Measurements from ENCODE around the gene SLC23A2. TPM values are rescaled to one million over a fixed set of nuclear protein-coding genes. Genes with fewer than 3 reads are reported as not detected.
"Not testable (repeated sequence)": the region's sequence is repeated elsewhere in the genome, so short reads cannot be mapped to it uniquely, and the experiment has no call there.

SLC23A2 gene
- total RNA-seq, 2 experiments from 2014 or later = 18.1 to 20.6 TPM

- Mint-ChIP-seq H3K4me3 (no peak overlapping the region), H3K27ac (no peak overlapping the region)
- CTCF ChIA-PET = interaction anchor here (0.6 to 1.5 kb wide), 3 partner anchors 18 to 272 kb away, joined by 3 to 4 read pairs (median 3); no protein-coding TSS in a partner anchor
Observed at GRCh38 chr20:5030348-5031205, 29.3 kb upstream of the SLC23A2 start.

GRCh38 chr20:5028258-5029059, 27.1 kb upstream of the SLC23A2 start:
- H3K27ac Mint-ChIP-seq; CTCF ChIA-PET; DNase-seq; H3K4me3 Mint-ChIP-seq; H3K9me3 Mint-ChIP-seq; H3K4me1 Mint-ChIP-seq; POLR2A ChIA-PET; H3K36me3 Mint-ChIP-seq (ENCODE audit: low read depth); H3K27me3 Mint-ChIP-seq: not testable (repeated sequence)

More at GRCh38 chr20:5030348-5031205, 29.3 kb upstream of the SLC23A2 start:
- H3K36me3 Mint-ChIP-seq (ENCODE audit: low read depth) = no peaks in the 10 kb centered on the region
- no peak for DNase-seq
- H3K9me3 Mint-ChIP-seq = no peaks in the 10 kb centered on the region
- no peaks in the 10 kb centered on the region for H3K27me3 Mint-ChIP-seq
- POLR2A ChIA-PET = no interaction called here
- no peaks in the 10 kb centered on the region for H3K4me1 Mint-ChIP-seq

GRCh38 chr20:5024982-5025381, 23.7 kb upstream of the SLC23A2 start:
- Mint-ChIP-seq H3K36me3 (ENCODE audit: low read depth) (no peaks in the 10 kb centered on the region), H3K27me3 (no peaks in the 10 kb centered on the region), H3K27ac (no peak overlapping the region), H3K4me1 (no peaks in the 10 kb centered on the region), H3K4me3 (no peak overlapping the region), H3K9me3 (no peaks in the 10 kb centered on the region)
- ChIA-PET POLR2A (no interaction called here), CTCF (interaction anchor here (0.6 kb wide), 2 partner anchors 122 to 165 kb away, joined by 3 to 5 read pairs; no protein-coding TSS in a partner anchor)
- no peak for DNase-seq

GRCh38 chr20:5024103-5024502, 22.8 kb upstream of the SLC23A2 start:
- H3K27ac Mint-ChIP-seq = no peak overlapping the region
- POLR2A ChIA-PET = no interaction called here
- no peaks in the 10 kb centered on the region for H3K4me1 Mint-ChIP-seq
- DNase-seq = no peak
- no peak overlapping the region for H3K4me3 Mint-ChIP-seq
- H3K36me3 Mint-ChIP-seq (ENCODE audit: low read depth) = no peaks in the 10 kb centered on the region
- CTCF ChIA-PET = interaction anchor here (1.1 kb wide), 1 partner anchor 32 kb away, joined by 3 read pairs; no protein-coding TSS in a partner anchor
- no peaks in the 10 kb centered on the region for H3K9me3 Mint-ChIP-seq
- H3K27me3 Mint-ChIP-seq = no peaks in the 10 kb centered on the region

GRCh38 chr20:5023171-5023570, 21.9 kb upstream of the SLC23A2 start:
- DNase-seq; POLR2A ChIA-PET; H3K27me3 Mint-ChIP-seq; H3K4me1 Mint-ChIP-seq; H3K9me3 Mint-ChIP-seq; H3K4me3 Mint-ChIP-seq; H3K36me3 Mint-ChIP-seq (ENCODE audit: low read depth); H3K27ac Mint-ChIP-seq: not testable (repeated sequence)
- CTCF ChIA-PET = interaction anchor here (1.1 to 1.4 kb wide), 2 partner anchors 33 to 151 kb away, joined by 3 to 5 read pairs; no protein-coding TSS in a partner anchor

GRCh38 chr20:5020760-5021159, 19.4 kb upstream of the SLC23A2 start:
- no peaks in the 10 kb centered on the region for H3K4me1 Mint-ChIP-seq

GRCh38 chr20:5013682-5014447, 12.6 kb upstream of the SLC23A2 start:
- H3K4me1 Mint-ChIP-seq = peaks cover 12% of the 10 kb centered on the region
- DNase-seq = no peak
- ChIA-PET CTCF (no interaction called here), POLR2A (no interaction called here)
- no peaks in the 10 kb centered on the region for H3K36me3 Mint-ChIP-seq (ENCODE audit: low read depth)
- no peak overlapping the region for H3K4me3 Mint-ChIP-seq
- no peaks in the 10 kb centered on the region for H3K27me3 Mint-ChIP-seq
- H3K27ac Mint-ChIP-seq = no peak overlapping the region
- no peaks in the 10 kb centered on the region for H3K9me3 Mint-ChIP-seq

More at GRCh38 chr20:5020760-5021159, 19.4 kb upstream of the SLC23A2 start:
- ChIA-PET POLR2A (no interaction called here), CTCF (no interaction called here)
- H3K27me3 Mint-ChIP-seq = no peaks in the 10 kb centered on the region
- no peak overlapping the region for H3K4me3 Mint-ChIP-seq
- no peaks in the 10 kb centered on the region for H3K36me3 Mint-ChIP-seq (ENCODE audit: low read depth)
- no peak overlapping the region for H3K27ac Mint-ChIP-seq
- no peaks in the 10 kb centered on the region for H3K9me3 Mint-ChIP-seq
- no peak for DNase-seq

- Mint-ChIP-seq H3K36me3 (ENCODE audit: low read depth) (no peaks in the 10 kb centered on the region), H3K27me3 (peaks cover 3% of the 10 kb centered on the region), H3K9me3 (no peaks in the 10 kb centered on the region), H3K4me1 (peaks cover 21% of the 10 kb centered on the region), H3K4me3 (no peak overlapping the region), H3K27ac (no peak overlapping the region)
- CTCF ChIA-PET = no interaction called here
- POLR2A ChIA-PET = no interaction called here
- DNase-seq = no peak
Observed at GRCh38 chr20:5008759-5009158, 7.4 kb upstream of the SLC23A2 start.

- Mint-ChIP-seq H3K27ac (no peak overlapping the region), H3K36me3 (ENCODE audit: low read depth) (no peaks in the 10 kb centered on the region), H3K9me3 (no peaks in the 10 kb centered on the region), H3K4me3 (no peak overlapping the region), H3K4me1 (peaks cover 30% of the 10 kb centered on the region), H3K27me3 (peaks cover 7% of the 10 kb centered on the region)
- ChIA-PET CTCF (interaction anchor here (0.6 to 1.2 kb wide), 4 partner anchors 28 to 281 kb away, joined by 3 to 6 read pairs (median 4); no protein-coding TSS in a partner anchor), POLR2A (no interaction called here)
- no peak for DNase-seq
Observed at GRCh38 chr20:5005326-5005725, 4.0 kb upstream of the SLC23A2 start.

- H3K27me3 Mint-ChIP-seq; POLR2A ChIA-PET; DNase-seq; H3K4me3 Mint-ChIP-seq; H3K9me3 Mint-ChIP-seq; H3K27ac Mint-ChIP-seq; H3K36me3 Mint-ChIP-seq (ENCODE audit: low read depth): not testable (repeated sequence)
- H3K4me1 Mint-ChIP-seq = peaks cover 33% of the 10 kb centered on the region
- CTCF ChIA-PET = interaction anchor here (1.0 to 1.2 kb wide), 2 partner anchors 52 to 280 kb away, joined by 4 to 5 read pairs; no protein-coding TSS in a partner anchor
Observed at GRCh38 chr20:5004825-5005224, 3.5 kb upstream of the SLC23A2 start.

GRCh38 chr20:5003626-5004025, 2.3 kb upstream of the SLC23A2 start:
- Mint-ChIP-seq H3K27me3 (peaks cover 7% of the 10 kb centered on the region), H3K4me3 (no peak overlapping the region), H3K27ac (no peak overlapping the region), H3K9me3 (no peaks in the 10 kb centered on the region), H3K4me1 (peaks cover 34% of the 10 kb centered on the region), H3K36me3 (ENCODE audit: low read depth) (peaks cover 3% of the 10 kb centered on the region)
- CTCF ChIA-PET = no interaction called here
- DNase-seq = no peak
- POLR2A ChIA-PET = no interaction called here

GRCh38 chr20:5002077-5002413, 735 bp upstream of the SLC23A2 start:
- peaks cover 7% of the 10 kb centered on the region for H3K27me3 Mint-ChIP-seq
- DNase-seq = no peak
- H3K4me3 Mint-ChIP-seq = peak overlapping the region; percentile 97
- H3K4me1 Mint-ChIP-seq = peaks cover 37% of the 10 kb centered on the region
- peaks cover 2% of the 10 kb centered on the region for H3K9me3 Mint-ChIP-seq
- peaks cover 3% of the 10 kb centered on the region for H3K36me3 Mint-ChIP-seq (ENCODE audit: low read depth)
- ChIA-PET CTCF (no interaction called here), POLR2A (no interaction called here)
- peak overlapping the region; percentile 94 for H3K27ac Mint-ChIP-seq
